Fibroblast of lung (primary cell): ENCODE results near the gene ETV1.

Experiments
- EZH2 ChIP-seq: IDR thresholded peaks from 2 replicates; pipeline ENCODE4 v1.5.1; 2012; ENCODE audit warnings: low read length, control low read depth, mild to moderate bottlenecking; ENCODE audit errors: missing control alignments
- TF ChIP-seq, protein P1 (sequence below), 2 donors: IDR thresholded peaks in 1 of 2; conservative IDR thresholded peaks in 1 of 2; 1 replicate in 1 of 2; 2 replicates in 1 of 2; pipeline ENCODE4 v1.5.1; 2011 to 2012; ENCODE audit warnings: low read length in 2 of 2, control low read depth in 1 of 2, inconsistent platforms in 1 of 2, low read depth in 1 of 2, mild to moderate bottlenecking in 1 of 2

DNA sequence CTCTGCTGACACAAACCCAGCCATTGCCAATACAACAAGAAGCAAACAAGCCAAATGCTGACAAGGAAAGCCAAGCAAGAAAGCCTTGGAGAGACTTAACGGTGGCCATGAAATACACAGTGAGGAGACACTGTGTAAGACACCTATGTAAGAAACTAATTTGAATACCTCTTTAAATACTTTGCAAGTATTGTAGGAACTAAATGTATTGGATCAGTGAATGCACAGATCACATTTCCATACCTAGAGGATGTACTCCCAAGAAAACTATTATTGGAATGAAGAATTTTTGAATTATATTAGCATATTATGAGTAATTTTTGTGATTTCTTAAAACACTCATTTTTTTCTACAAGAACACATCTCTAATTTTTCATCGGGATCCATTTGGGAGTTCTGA, 34.0 kb downstream of the ETV1 start:
- TF ChIP-seq, protein P1, sequence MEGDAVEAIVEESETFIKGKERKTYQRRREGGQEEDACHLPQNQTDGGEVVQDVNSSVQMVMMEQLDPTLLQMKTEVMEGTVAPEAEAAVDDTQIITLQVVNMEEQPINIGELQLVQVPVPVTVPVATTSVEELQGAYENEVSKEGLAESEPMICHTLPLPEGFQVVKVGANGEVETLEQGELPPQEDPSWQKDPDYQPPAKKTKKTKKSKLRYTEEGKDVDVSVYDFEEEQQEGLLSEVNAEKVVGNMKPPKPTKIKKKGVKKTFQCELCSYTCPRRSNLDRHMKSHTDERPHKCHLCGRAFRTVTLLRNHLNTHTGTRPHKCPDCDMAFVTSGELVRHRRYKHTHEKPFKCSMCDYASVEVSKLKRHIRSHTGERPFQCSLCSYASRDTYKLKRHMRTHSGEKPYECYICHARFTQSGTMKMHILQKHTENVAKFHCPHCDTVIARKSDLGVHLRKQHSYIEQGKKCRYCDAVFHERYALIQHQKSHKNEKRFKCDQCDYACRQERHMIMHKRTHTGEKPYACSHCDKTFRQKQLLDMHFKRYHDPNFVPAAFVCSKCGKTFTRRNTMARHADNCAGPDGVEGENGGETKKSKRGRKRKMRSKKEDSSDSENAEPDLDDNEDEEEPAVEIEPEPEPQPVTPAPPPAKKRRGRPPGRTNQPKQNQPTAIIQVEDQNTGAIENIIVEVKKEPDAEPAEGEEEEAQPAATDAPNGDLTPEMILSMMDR (conservative IDR thresholded peaks at IDR 0.05 in 1 of 2, IDR thresholded peaks at IDR 0.05 in 1 of 2; ENCODE audit: low read depth in 1 of 2, low read length in 2 of 2), result no peak
- TF ChIP-seq EZH2, result no peak
